VCaP (cell line): ENCODE measurements around the gene C13orf46.

Source experiments
- H3K27ac ChIP-seq: fragments of 450-650 bp; 2 replicates; pipeline ENCODE4 v1.5.1; 2017
- CTCF ChIP-seq: fragments of 450-650 bp; conservative IDR thresholded peaks from 2 replicates; pipeline ENCODE4 v1.5.1; 2017; ENCODE audit warnings: mild to moderate bottlenecking, moderate library complexity

The C13orf46 gene

DNA sequence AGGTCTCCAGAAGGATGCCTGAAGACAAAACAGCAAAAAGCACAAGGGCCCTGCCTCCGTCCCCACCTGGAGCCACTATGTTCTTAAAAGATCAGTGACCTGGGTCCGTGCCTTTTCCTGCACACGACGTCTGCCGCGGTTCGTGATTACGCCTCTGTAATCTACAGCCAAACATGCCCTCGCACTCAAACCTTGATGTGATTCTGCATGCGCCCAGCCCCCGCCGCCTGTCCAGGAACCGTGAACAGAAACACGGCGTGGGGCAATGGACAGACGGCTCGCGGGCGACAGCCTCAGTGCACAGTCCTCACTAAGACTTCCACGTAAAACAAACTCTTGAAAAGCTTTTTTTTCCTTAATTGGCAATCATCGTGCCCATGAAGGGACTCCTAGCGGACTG lies 15.5 kb downstream of the C13orf46 start:
- no peak for TF ChIP-seq CTCF
- H3K27ac ChIP-seq: no peak overlapping the region

DNA sequence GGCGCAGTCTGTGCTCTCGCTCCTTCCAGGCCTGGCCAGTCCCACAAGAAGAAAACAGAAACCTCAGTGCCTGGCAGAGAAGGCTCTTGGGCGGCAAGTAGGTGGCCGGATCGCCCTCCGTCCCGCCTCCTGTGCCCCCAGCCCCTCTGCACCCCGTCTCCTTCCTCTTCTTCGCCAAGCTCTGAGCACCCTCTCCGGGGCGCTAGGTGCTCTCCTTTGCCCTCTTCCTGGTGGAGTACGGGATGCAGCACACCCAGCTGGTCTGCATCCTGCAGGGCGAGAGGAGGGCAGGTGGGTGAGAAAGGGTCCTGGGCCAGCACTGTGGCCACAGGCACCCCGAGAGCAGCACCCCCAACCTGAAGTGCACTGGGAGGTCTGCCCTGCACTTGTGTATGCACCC lies 17.3 kb downstream of the C13orf46 start:
- TF ChIP-seq CTCF: no peak
- H3K27ac ChIP-seq: no peak overlapping the region

- H3K27ac ChIP-seq: no peak overlapping the region
- no peak for TF ChIP-seq CTCF
Observed at GRCh38 chr13:113955691-113956090, 18.2 kb downstream of the C13orf46 start.

DNA sequence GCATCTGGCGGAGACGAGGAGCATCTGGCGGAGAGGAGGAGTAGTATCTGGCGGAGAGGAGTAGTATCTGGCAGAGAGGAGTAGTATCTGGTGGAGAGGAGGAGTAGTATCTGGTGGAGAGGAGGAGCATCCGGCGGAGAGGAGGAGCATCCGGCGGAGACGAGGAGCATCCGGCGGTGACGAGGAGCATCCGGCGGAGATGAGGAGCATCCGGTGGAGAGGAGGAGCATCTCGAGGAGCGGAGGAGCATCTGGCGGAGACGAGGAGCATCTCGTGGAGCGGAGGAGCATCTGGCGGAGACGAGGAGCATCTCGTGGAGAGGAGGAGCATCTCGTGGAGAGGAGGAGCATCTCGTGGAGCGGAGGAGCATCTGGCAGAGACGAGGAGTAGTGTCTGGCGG lies 18.6 kb downstream of the C13orf46 start:
- TF ChIP-seq CTCF: no peak

DNA sequence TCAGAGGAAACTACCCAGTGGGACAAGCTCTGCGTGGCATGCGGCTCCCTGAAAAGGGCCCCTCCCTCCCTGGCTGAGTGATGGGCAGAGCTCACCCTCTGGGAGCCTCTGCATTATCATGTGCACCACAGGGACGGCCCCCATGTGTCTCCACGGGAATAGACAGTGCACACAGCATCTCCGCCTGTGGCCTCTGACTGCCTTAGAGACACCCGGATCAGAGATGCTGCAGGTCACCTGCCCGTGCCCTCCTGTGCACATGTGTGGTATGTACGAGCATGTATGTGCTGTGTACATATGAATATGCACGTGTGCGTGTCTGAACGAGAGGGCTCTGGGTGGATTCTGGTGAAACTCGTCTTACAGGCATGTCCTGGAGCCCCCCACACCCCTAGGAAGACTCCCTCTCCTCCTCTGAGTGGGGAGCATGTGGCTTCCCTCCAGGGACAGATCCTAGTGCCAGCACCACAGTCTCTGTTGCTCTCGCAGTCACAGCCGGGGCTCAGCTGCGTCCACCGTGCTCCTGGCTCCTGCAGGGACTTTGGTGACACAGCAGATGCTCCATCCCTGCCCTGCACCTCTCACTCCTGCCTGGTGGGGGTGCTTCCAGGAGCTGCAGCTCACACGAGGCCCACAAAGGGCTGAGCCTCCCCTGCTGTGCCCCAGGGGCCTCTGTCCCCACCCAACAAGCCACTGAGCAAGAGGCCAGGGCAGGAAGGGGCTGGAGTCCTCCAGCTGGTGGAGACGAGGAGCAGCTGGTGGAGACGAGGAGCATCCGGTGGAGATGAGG lies 19.6 kb downstream of the C13orf46 start:
- no peak for TF ChIP-seq CTCF
- H3K27ac ChIP-seq: no peak overlapping the region

More for the DNA sequence above, 18.6 kb downstream of the C13orf46 start:
- no peak overlapping the region for H3K27ac ChIP-seq

GRCh38 chr13:113953561-113953960 lies 20.3 kb downstream of the C13orf46 start:
- no peak overlapping the region for H3K27ac ChIP-seq
- no peak for TF ChIP-seq CTCF

GRCh38 chr13:113952983-113953520 lies 20.8 kb downstream of the C13orf46 start:
- TF ChIP-seq CTCF: no peak
- H3K27ac ChIP-seq: no peak overlapping the region
